ENCODE data around the gene VWA2. TPM values are rescaled to one million over a fixed set of nuclear protein-coding genes. Genes with fewer than 3 reads are reported as not detected.

Gene VWA2
- total and polyA plus RNA-seq, 2 donors (not counting 3 experiments of a cell fraction or from before 2014, with no cell fraction given), result not detected

DNA sequence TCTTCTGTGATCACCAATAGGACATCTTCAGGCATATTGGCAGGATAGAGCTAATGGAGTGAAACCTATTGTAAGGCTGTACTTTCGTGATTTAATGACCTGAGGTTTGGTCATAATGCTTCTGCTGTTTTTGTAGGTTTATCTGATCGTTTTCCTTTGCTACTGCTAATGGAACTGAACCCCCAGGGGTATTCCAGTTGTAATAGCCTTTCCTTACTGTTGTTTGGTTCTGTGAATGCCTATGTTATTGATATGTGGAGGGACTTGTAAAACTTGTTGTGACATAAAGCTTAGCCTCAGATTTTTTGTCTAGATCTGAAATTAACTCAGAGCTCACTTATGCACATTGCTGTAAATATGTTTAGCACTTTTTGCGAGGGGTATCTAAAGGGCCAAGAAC, 10.9 kb upstream of the VWA2 start:
- H3K79me2 ChIP-seq (ENCODE audit: control insufficient read depth, insufficient read depth, low read length), result no peaks in the 10 kb centered on the region
- DNase-seq (ENCODE audit: low read depth, low spot score), result no peak
- no peaks in the 10 kb centered on the region for H3K9me1 ChIP-seq (replicated peaks; ENCODE audit: control insufficient read depth, extremely low read depth, insufficient read depth, low read length)
- no peaks in the 10 kb centered on the region for H3K4me1 ChIP-seq (ENCODE audit: control insufficient read depth, extremely low read depth, insufficient read depth, low read length)
- no peaks in the 10 kb centered on the region for H4K20me1 ChIP-seq (replicated peaks; ENCODE audit: control insufficient read depth, extremely low read depth, insufficient read depth, low read length)
- intact Hi-C loops (cut with micrococcal nuclease), result no loop called here
- no peaks in the 10 kb centered on the region for H3K9me3 ChIP-seq (replicated peaks; ENCODE audit: control insufficient read depth, insufficient read depth, low read length)
- H3K27me3 ChIP-seq (ENCODE audit: control insufficient read depth in 2 of 2, insufficient read depth in 2 of 2, low read length in 2 of 2), result peaks cover 3 to 9% of the 10 kb centered on the region in 2 experiments
- no peaks in the 10 kb centered on the region for H3K36me3 ChIP-seq (ENCODE audit: control insufficient read depth in 2 of 2, extremely low read depth in 1 of 2, insufficient read depth in 2 of 2, low read length in 2 of 2)
- CTCF ChIA-PET, result no interaction called here
- no peak overlapping the region for H3K4me2 ChIP-seq (ENCODE audit: insufficient read depth, low read length)
- no peak for FAIRE-seq
- H2AFZ ChIP-seq (ENCODE audit: low read depth, low read length), result no peak overlapping the region
- H3K9ac ChIP-seq (replicated peaks; ENCODE audit: extremely low read depth, insufficient read depth, low read length), result no peak overlapping the region
- no peak overlapping the region for H3K4me3 ChIP-seq (replicated peaks in 1 of 3; ENCODE audit: insufficient read depth in 1 of 3, low read depth in 1 of 3, low read length in 3 of 3)
- POLR2A ChIA-PET, result no interaction called here
- dilution Hi-C loops (cut with MboI; ENCODE audit: extremely low pct_ligation_motif_present, low sequenced_read_pairs), result no loop called here
- TF ChIP-seq GATA2 (IDR thresholded peaks at IDR 0.05; ENCODE audit: insufficient read depth, insufficient read length, low read depth, low read length) (no peak), FOS (IDR thresholded peaks at IDR 0.05; ENCODE audit: borderline replicate concordance, insufficient read depth, low read length) (no peak), POLR2A (IDR thresholded peaks at IDR 0.05; ENCODE audit: low read depth, low read length) (no peak), JUN (IDR thresholded peaks at IDR 0.05; ENCODE audit: borderline replicate concordance, insufficient read depth, insufficient read length, low read depth) (no peak), EZH2 (IDR thresholded peaks at IDR 0.05; ENCODE audit: borderline replicate concordance, low read depth, low read length, severe bottlenecking) (no peak), POLR2AphosphoS5 (IDR thresholded peaks at IDR 0.05; ENCODE audit: insufficient read depth, low read depth, low read length) (no peak), MYC (IDR thresholded peaks at IDR 0.05; ENCODE audit: low read depth, low read length) (no peak)
- TF ChIP-seq, protein P1, sequence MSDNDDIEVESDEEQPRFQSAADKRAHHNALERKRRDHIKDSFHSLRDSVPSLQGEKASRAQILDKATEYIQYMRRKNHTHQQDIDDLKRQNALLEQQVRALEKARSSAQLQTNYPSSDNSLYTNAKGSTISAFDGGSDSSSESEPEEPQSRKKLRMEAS (IDR thresholded peaks at IDR 0.05; ENCODE audit: insufficient read depth, insufficient read length), result no peak
- TF ChIP-seq, protein P2, sequence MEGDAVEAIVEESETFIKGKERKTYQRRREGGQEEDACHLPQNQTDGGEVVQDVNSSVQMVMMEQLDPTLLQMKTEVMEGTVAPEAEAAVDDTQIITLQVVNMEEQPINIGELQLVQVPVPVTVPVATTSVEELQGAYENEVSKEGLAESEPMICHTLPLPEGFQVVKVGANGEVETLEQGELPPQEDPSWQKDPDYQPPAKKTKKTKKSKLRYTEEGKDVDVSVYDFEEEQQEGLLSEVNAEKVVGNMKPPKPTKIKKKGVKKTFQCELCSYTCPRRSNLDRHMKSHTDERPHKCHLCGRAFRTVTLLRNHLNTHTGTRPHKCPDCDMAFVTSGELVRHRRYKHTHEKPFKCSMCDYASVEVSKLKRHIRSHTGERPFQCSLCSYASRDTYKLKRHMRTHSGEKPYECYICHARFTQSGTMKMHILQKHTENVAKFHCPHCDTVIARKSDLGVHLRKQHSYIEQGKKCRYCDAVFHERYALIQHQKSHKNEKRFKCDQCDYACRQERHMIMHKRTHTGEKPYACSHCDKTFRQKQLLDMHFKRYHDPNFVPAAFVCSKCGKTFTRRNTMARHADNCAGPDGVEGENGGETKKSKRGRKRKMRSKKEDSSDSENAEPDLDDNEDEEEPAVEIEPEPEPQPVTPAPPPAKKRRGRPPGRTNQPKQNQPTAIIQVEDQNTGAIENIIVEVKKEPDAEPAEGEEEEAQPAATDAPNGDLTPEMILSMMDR (IDR thresholded peaks at IDR 0.05; ENCODE audit: extremely low read depth in 1 of 2, insufficient read depth in 1 of 2, low read depth in 1 of 2, low read length in 2 of 2), result no peak
- H3K27ac ChIP-seq (ENCODE audit: insufficient read depth, low read depth, low read length), result no peak overlapping the region
- no TSS peak for BruUV-seq (replicated peaks)
